WTC11 (cell line): Measurements from ENCODE around the gene DEDD2. TPM values are rescaled to one million over a fixed set of nuclear protein-coding genes. Genes with fewer than 3 reads are reported as not detected.

Experiments used
- ATAC-seq: fragments of 200-7000 bp; cut with Tn5 transposase; 2 replicates; pipeline ENCODE4 v1.10.0; 2021; ENCODE audit warnings: mild to moderate bottlenecking, moderate library complexity
- CTCF ChIA-PET: fragments of 300-600 bp; sonication (Branson Sonifier 250); formaldehyde crosslinking; loops from one replicate; lab custom pipeline; 2021; ENCODE audit warnings: antibody characterized with exemption; lab: Charles Lee
- POLR2A ChIA-PET: fragments of 350-600 bp; sonication (Branson Sonifier 250); formaldehyde crosslinking; loops from one replicate; lab custom pipeline; 2021; ENCODE audit warnings: antibody characterized with exemption; lab: Charles Lee
- DNase-seq: peaks from one replicate; pipeline ENCODE4 v3.0.0; 2021; ENCODE audit warnings: low spot score
- H3K27ac Mint-ChIP-seq: 2 replicates; pipeline ENCODE4 v1.8.0; 2021; ENCODE audit warnings: mixed read lengths
- H3K27me3 Mint-ChIP-seq: 2 replicates; pipeline ENCODE4 v1.8.0; 2021; ENCODE audit warnings: low read depth, mild to moderate bottlenecking, moderate library complexity, mixed read lengths
- H3K36me3 Mint-ChIP-seq: 2 replicates; pipeline ENCODE4 v1.8.0; 2021; ENCODE audit warnings: mixed read lengths
- H3K4me1 Mint-ChIP-seq: 2 replicates; pipeline ENCODE4 v1.8.0; 2022; ENCODE audit warnings: mixed read lengths
- H3K4me3 Mint-ChIP-seq: 2 replicates; pipeline ENCODE4 v1.8.0; 2021; ENCODE audit warnings: mild to moderate bottlenecking, moderate library complexity, mixed read lengths
- H3K9me3 Mint-ChIP-seq: 2 replicates; pipeline ENCODE4 v1.8.0; 2021; ENCODE audit warnings: mixed read lengths
- ARID4B ChIP-seq: sonication (generic); formaldehyde crosslinking; IDR thresholded peaks from 2 replicates; pipeline ENCODE4 v1.8.0; 2023; ENCODE audit warnings: missing genetic modification reagents, mild to moderate bottlenecking, borderline replicate concordance
- ATF1 ChIP-seq: sonication (generic); formaldehyde crosslinking; IDR thresholded peaks from 2 replicates; pipeline ENCODE4 v1.8.1; 2023; ENCODE audit warnings: mild to moderate bottlenecking, moderate library complexity, missing genetic modification reagents
- CBFB ChIP-seq: sonication (generic); formaldehyde crosslinking; IDR thresholded peaks from 2 replicates; pipeline ENCODE4 v1.8.1; 2022; ENCODE audit warnings: mild to moderate bottlenecking, low read depth, missing genetic modification reagents
- E2F1 ChIP-seq: sonication (generic); formaldehyde crosslinking; IDR thresholded peaks from 2 replicates; pipeline ENCODE4 v1.8.0; 2022; ENCODE audit warnings: mild to moderate bottlenecking, missing genetic modification reagents
- E2F4 ChIP-seq: sonication (generic); formaldehyde crosslinking; IDR thresholded peaks from 2 replicates; pipeline ENCODE4 v1.8.1; 2022; ENCODE audit warnings: low read depth, mild to moderate bottlenecking, moderate library complexity, missing genetic modification reagents, borderline replicate concordance
- ELF4 ChIP-seq: sonication (generic); formaldehyde crosslinking; IDR thresholded peaks from 2 replicates; pipeline ENCODE4 v1.8.1; 2022; ENCODE audit warnings: low read depth, mild to moderate bottlenecking, moderate library complexity, missing genetic modification reagents
- ETV6 ChIP-seq: sonication (generic); formaldehyde crosslinking; IDR thresholded peaks from 2 replicates; pipeline ENCODE4 v1.8.1; 2022; ENCODE audit warnings: mild to moderate bottlenecking, missing genetic modification reagents
- FOXJ3 ChIP-seq: sonication (generic); formaldehyde crosslinking; IDR thresholded peaks from 2 replicates; pipeline ENCODE4 v1.9.0; 2021; ENCODE audit warnings: missing genetic modification reagents, mild to moderate bottlenecking, borderline replicate concordance
- FOXP1 ChIP-seq: sonication (generic); formaldehyde crosslinking; IDR thresholded peaks from 2 replicates; pipeline ENCODE4 v1.8.0; 2022; ENCODE audit warnings: missing genetic modification reagents, mild to moderate bottlenecking, moderate library complexity, borderline replicate concordance
- FOXP4 ChIP-seq: sonication (generic); formaldehyde crosslinking; IDR thresholded peaks from 2 replicates; pipeline ENCODE4 v1.8.0; 2022; ENCODE audit warnings: mild to moderate bottlenecking, missing genetic modification reagents
- GRHL2 ChIP-seq: fragments of 250-450 bp; sonication (Bioruptor Pico); IDR thresholded peaks from 2 replicates; pipeline ENCODE4 v1.8.0; 2022; ENCODE audit warnings: mild to moderate bottlenecking, moderate library complexity; ENCODE audit not compliant: insufficient replicate concordance, severe bottlenecking
- PREB ChIP-seq: sonication (generic); formaldehyde crosslinking; IDR thresholded peaks from 2 replicates; pipeline ENCODE4 v1.8.1; 2022; ENCODE audit warnings: mild to moderate bottlenecking, missing genetic modification reagents, moderate library complexity, borderline replicate concordance
- RELA ChIP-seq: sonication (generic); formaldehyde crosslinking; IDR thresholded peaks from 2 replicates; pipeline ENCODE4 v1.8.1; 2022; ENCODE audit warnings: missing genetic modification reagents, mild to moderate bottlenecking, borderline replicate concordance
- RORB ChIP-seq: fragments of 250-450 bp; sonication (Bioruptor Pico); IDR thresholded peaks from 2 replicates; pipeline ENCODE4 v1.9.0; 2021; ENCODE audit warnings: mild to moderate bottlenecking
- SOX15 ChIP-seq: fragments of 250-450 bp; sonication (Bioruptor Pico); IDR thresholded peaks from 2 replicates; pipeline ENCODE4 v1.9.0; 2021; ENCODE audit warnings: mild to moderate bottlenecking
- TP53 ChIP-seq: sonication (generic); formaldehyde crosslinking; IDR thresholded peaks from 2 replicates; pipeline ENCODE4 v1.8.1; 2023; ENCODE audit warnings: mild to moderate bottlenecking, missing genetic modification reagents
- USF2 ChIP-seq: sonication (generic); formaldehyde crosslinking; IDR thresholded peaks from 2 replicates; pipeline ENCODE4 v1.8.1; 2023; ENCODE audit warnings: mild to moderate bottlenecking, missing genetic modification reagents, moderate library complexity
- ZNF121 ChIP-seq: sonication (generic); formaldehyde crosslinking; IDR thresholded peaks from 2 replicates; pipeline ENCODE4 v1.8.0; 2023; ENCODE audit warnings: missing genetic modification reagents
- ZNF219 ChIP-seq: sonication (generic); formaldehyde crosslinking; IDR thresholded peaks from 2 replicates; pipeline ENCODE4 v1.8.0; 2023; ENCODE audit warnings: missing genetic modification reagents, mild to moderate bottlenecking, borderline replicate concordance
- ZNF423 ChIP-seq: fragments of 250-450 bp; sonication (Bioruptor Pico); IDR thresholded peaks from 2 replicates; pipeline ENCODE4 v2.1.2; 2022; ENCODE audit warnings: mild to moderate bottlenecking, moderate library complexity
- total RNA-seq: library from RNA; stranded (reverse); gene quantifications from 3 replicates; pipeline ENCODE4 v1.2.3, GENCODE V29; 2021

Gene DEDD2
- total RNA-seq, 1 experiment from 2014 or later: 37.7 TPM

- POLR2A ChIA-PET: no interaction called here
- peak; percentile 32 for ATAC-seq
- no peak overlapping the region for H3K4me3 Mint-ChIP-seq
These were observed 17.9 kb downstream of the DEDD2 start for GRCh38 chr19:42199440-42200115.

GRCh38 chr19:42198676-42199439 is 18.6 kb downstream of the DEDD2 start:
- Mint-ChIP-seq H3K27ac (peak overlapping the region; percentile 10), H3K4me1 (peaks cover 31% of the 10 kb centered on the region), H3K4me3 (no peak overlapping the region), H3K27me3 (peaks cover 9% of the 10 kb centered on the region), H3K36me3 (peaks cover 67% of the 10 kb centered on the region), H3K9me3 (peaks cover 5% of the 10 kb centered on the region)
- DNase-seq (no peak), ATAC-seq (peak; percentile 14; the same call in 1 of the 2 replicates)
- POLR2A ChIA-PET: no interaction called here
- CTCF ChIA-PET: interaction anchor here (1.2 to 1.5 kb wide), 3 partner anchors 44 to 90 kb away, joined by 3 to 6 read pairs (median 4); no protein-coding TSS in a partner anchor
- TF ChIP-seq ELF4 (CRISPR knock-in tag): no peak
- TF ChIP-seq RELA (CRISPR knock-in tag): no peak
- no peak for TF ChIP-seq ARID4B
- TF ChIP-seq ZNF423: no peak
- TF ChIP-seq CBFB: no peak
- no peak for TF ChIP-seq PREB
- TF ChIP-seq GRHL2 (CRISPR knock-in tag): no peak
- no peak for TF ChIP-seq ETV6 (CRISPR knock-in tag)
- TF ChIP-seq ZNF121 (CRISPR knock-in tag): no peak
- no peak for TF ChIP-seq USF2 (CRISPR knock-in tag)
- no peak for TF ChIP-seq RORB (CRISPR knock-in tag)

More at GRCh38 chr19:42199440-42200115, 17.9 kb downstream of the DEDD2 start:
- H3K4me1 Mint-ChIP-seq: peaks cover 31% of the 10 kb centered on the region
- TF ChIP-seq ATF1 (CRISPR knock-in tag) (no peak), E2F1 (CRISPR knock-in tag) (0 out of 2 replicates have a peak, but pooled peaks have one; percentile 55), ZNF219 (CRISPR knock-in tag) (no peak), FOXP1 (CRISPR knock-in tag) (0 out of 2 replicates have a peak, but pooled peaks have one; percentile 51), FOXP4 (CRISPR knock-in tag) (no peak), SOX15 (CRISPR knock-in tag) (no peak), FOXJ3 (CRISPR knock-in tag) (no peak), E2F4 (CRISPR knock-in tag) (no peak), TP53 (CRISPR knock-in tag) (no peak)
- CTCF ChIA-PET: interaction anchor here (1.1 to 1.5 kb wide), 3 partner anchors 43 to 91 kb away, joined by 4 to 6 read pairs (median 4); no protein-coding TSS in a partner anchor
- peaks cover 70% of the 10 kb centered on the region for H3K36me3 Mint-ChIP-seq
- no peaks in the 10 kb centered on the region for H3K9me3 Mint-ChIP-seq
- peak; percentile 54 for DNase-seq
- peak overlapping the region; percentile 0 for H3K27ac Mint-ChIP-seq
- peaks cover 6% of the 10 kb centered on the region; the same call in 1 of the 2 replicates for H3K27me3 Mint-ChIP-seq
